Endothelial cell of umbilical vein (primary cell): ENCODE results near the gene FAM98A. TPM values are rescaled to one million over a fixed set of nuclear protein-coding genes. Genes with fewer than 3 reads are reported as not detected.

Source experiments
- BruUV-seq: library from RNA; stranded (reverse); fragments of 400-500 nt; replicated peaks from 2 replicates; lab custom pipeline; 2021; lab: Mats Ljungman, UMichigan
- CTCF ChIA-PET: fragments of 300-600, 350-600 bp; sonication (Branson Sonifier 250); formaldehyde crosslinking; loops from one replicate; lab custom pipeline; 2021; ENCODE audit warnings: antibody characterized with exemption, inconsistent platforms; lab: Charles Lee
- POLR2A ChIA-PET: fragments of 300-600, 350-600 bp; sonication (Branson Sonifier 250); formaldehyde crosslinking; loops from one replicate; lab custom pipeline; 2021; ENCODE audit warnings: antibody characterized with exemption, inconsistent platforms; lab: Charles Lee
- DNase-seq: peaks from one replicate; pipeline ENCODE4 v3.0.0-alpha.2; 2011; ENCODE audit warnings: low read depth, low spot score
- FAIRE-seq: peaks from 2 replicates; lab custom pipeline; 2011; peaks lifted over from hg19 to GRCh38; lab: Jason Lieb, UNC
- H2AFZ ChIP-seq: 2 replicates; pipeline ENCODE4 v1.6.0; 2012; ENCODE audit warnings: low read depth, low read length, control low read depth, inconsistent platforms
- H3K27ac ChIP-seq: 2 replicates; pipeline ENCODE4 v1.5.1; 2011; ENCODE audit warnings: low read depth, mild to moderate bottlenecking, control low read depth, low read length, moderate library complexity; ENCODE audit not compliant: insufficient read depth
- H3K27me3 ChIP-seq, 2 experiments: 2 replicates each; pipeline versions ENCODE4 v1.6.0 to v1.6.1; 2011; ENCODE audit warnings: low read length in 2 of 2, mixed read lengths in 1 of 2; ENCODE audit not compliant: control insufficient read depth in 2 of 2, insufficient read depth in 2 of 2
- H3K36me3 ChIP-seq, 2 experiments: 2 replicates in 1 of 2; 3 replicates in 1 of 2; pipeline ENCODE4 v1.5.1; 2011; ENCODE audit warnings: low read length in 2 of 2, mild to moderate bottlenecking in 1 of 2, moderate library complexity in 1 of 2; ENCODE audit not compliant: control insufficient read depth in 2 of 2, insufficient read depth in 2 of 2; ENCODE audit errors: extremely low read depth in 1 of 2
- H3K4me1 ChIP-seq: 3 replicates; pipeline ENCODE4 v1.5.1; 2011; ENCODE audit warnings: mild to moderate bottlenecking, low read length; ENCODE audit not compliant: control insufficient read depth, insufficient read depth; ENCODE audit errors: extremely low read depth
- H3K4me2 ChIP-seq: 2 replicates; pipeline ENCODE4 v1.6.1; 2011; ENCODE audit warnings: low read length, control low read depth, mixed read lengths; ENCODE audit not compliant: insufficient read depth
- H3K4me3 ChIP-seq, 3 experiments: fragments of 200-600 bp in 1 of 3; sonication (generic), shearing (Covaris generic) in 1 of 3; replicated peaks in 1 of 3; 2 replicates each; pipeline ENCODE4 v1.5.1; 2011 to 2016; ENCODE audit warnings: control low read depth in 3 of 3, low read length in 3 of 3, mild to moderate bottlenecking in 2 of 3, inconsistent platforms in 1 of 3, low read depth in 1 of 3, moderate library complexity in 1 of 3; ENCODE audit not compliant: insufficient read depth in 1 of 3
- H3K79me2 ChIP-seq: 2 replicates; pipeline ENCODE4 v1.6.0; 2012; ENCODE audit warnings: low read length, inconsistent platforms; ENCODE audit not compliant: control insufficient read depth, insufficient read depth
- H3K9ac ChIP-seq: replicated peaks from 2 replicates; pipeline ENCODE3; 2011; ENCODE audit warnings: low read length, control low read depth; ENCODE audit not compliant: insufficient read depth; ENCODE audit errors: extremely low read depth
- H3K9me1 ChIP-seq: replicated peaks from 3 replicates; pipeline ENCODE4 v1.6.0; 2011; ENCODE audit warnings: mild to moderate bottlenecking, low read length; ENCODE audit not compliant: control insufficient read depth, insufficient read depth; ENCODE audit errors: extremely low read depth
- H3K9me3 ChIP-seq: replicated peaks from 2 replicates; pipeline ENCODE4 v1.5.1; 2012; ENCODE audit warnings: low read length, inconsistent platforms; ENCODE audit not compliant: control insufficient read depth, insufficient read depth
- H4K20me1 ChIP-seq: replicated peaks from 2 replicates; pipeline ENCODE3; 2011; ENCODE audit warnings: mild to moderate bottlenecking, low read length; ENCODE audit not compliant: control insufficient read depth, insufficient read depth; ENCODE audit errors: extremely low read depth
- EZH2 ChIP-seq: IDR thresholded peaks from 2 replicates; pipeline ENCODE4 v1.6.1; 2012; ENCODE audit warnings: borderline replicate concordance, low read depth, mild to moderate bottlenecking, moderate library complexity, low read length, inconsistent platforms; ENCODE audit not compliant: severe bottlenecking
- FOS ChIP-seq: IDR thresholded peaks from 2 replicates; pipeline ENCODE4 v1.6.1; 2011; ENCODE audit warnings: mild to moderate bottlenecking, low read length, moderate library complexity, borderline replicate concordance; ENCODE audit not compliant: insufficient read depth
- GATA2 ChIP-seq: IDR thresholded peaks from 2 replicates; pipeline ENCODE4 v1.7.0; 2011; ENCODE audit warnings: low read depth, mild to moderate bottlenecking, moderate library complexity, mixed read lengths, low read length; ENCODE audit not compliant: insufficient read length, insufficient read depth
- JUN ChIP-seq: IDR thresholded peaks from 2 replicates; pipeline ENCODE4 v1.6.1; 2011; ENCODE audit warnings: borderline replicate concordance, low read depth; ENCODE audit not compliant: insufficient read length, insufficient read depth
- MAX ChIP-seq: IDR thresholded peaks from 2 replicates; pipeline ENCODE4 v1.6.1; 2011; ENCODE audit not compliant: insufficient read depth, insufficient read length
- MYC ChIP-seq: IDR thresholded peaks from one replicate; pipeline ENCODE4 v1.6.1; 2011; ENCODE audit warnings: mild to moderate bottlenecking, low read depth, low read length
- POLR2A ChIP-seq: IDR thresholded peaks from 2 replicates; pipeline ENCODE4 v1.6.1; 2012; ENCODE audit warnings: low read depth, mild to moderate bottlenecking, control low read depth, low read length
- POLR2AphosphoS5 ChIP-seq: IDR thresholded peaks from 2 replicates; pipeline ENCODE4 v1.6.1; 2012; ENCODE audit warnings: low read depth, mild to moderate bottlenecking, control low read depth, low read length, moderate library complexity; ENCODE audit not compliant: insufficient read depth
- dilution Hi-C: fragments of 300-500 bp; cut with MboI; formaldehyde crosslinking; loops from one replicate; pipeline ENCODE4 v1.15.0; 2019; ENCODE audit warnings: low sequenced_read_pairs; ENCODE audit not compliant: extremely low pct_ligation_motif_present
- intact Hi-C: fragments of 100-400 bp; cut with micrococcal nuclease; formaldehyde crosslinking; loops from one replicate; pipeline ENCODE4 v1.10.0; 2022
- polyA plus RNA-seq, 4 experiments: library from polyadenylated mRNA; depleted of rRNA in 3 of 4; stranded (reverse) in 3 of 4; unstranded in 1 of 4; fragments of >200 nt; gene quantifications; 2 replicates each; pipeline versions ENCODE4 v1.2.1 to v1.2.3, GENCODE V29; 2011 to 2012; ENCODE audit warnings: missing spikeins in 1 of 4
- total RNA-seq: library from RNA; stranded (reverse); gene quantifications from 2 replicates; pipeline ENCODE4 v1.2.3, GENCODE V29; 2021
- TF ChIP-seq, protein P1 (sequence below), 2 donors: IDR thresholded peaks; 1 replicate in 1 of 2; 2 replicates in 1 of 2; pipeline ENCODE4 v1.5.1; 2011; ENCODE audit warnings: low read length in 2 of 2, mild to moderate bottlenecking in 2 of 2, moderate library complexity in 2 of 2, control low read depth in 1 of 2, inconsistent platforms in 1 of 2, low read depth in 1 of 2; ENCODE audit not compliant: insufficient read depth in 1 of 2; ENCODE audit errors: extremely low read depth in 1 of 2

Gene FAM98A
- total and polyA plus RNA-seq, 2 donors (not counting 3 experiments of a cell fraction or from before 2014, with no cell fraction given) = 52.8 to 97.1 TPM

DNA sequence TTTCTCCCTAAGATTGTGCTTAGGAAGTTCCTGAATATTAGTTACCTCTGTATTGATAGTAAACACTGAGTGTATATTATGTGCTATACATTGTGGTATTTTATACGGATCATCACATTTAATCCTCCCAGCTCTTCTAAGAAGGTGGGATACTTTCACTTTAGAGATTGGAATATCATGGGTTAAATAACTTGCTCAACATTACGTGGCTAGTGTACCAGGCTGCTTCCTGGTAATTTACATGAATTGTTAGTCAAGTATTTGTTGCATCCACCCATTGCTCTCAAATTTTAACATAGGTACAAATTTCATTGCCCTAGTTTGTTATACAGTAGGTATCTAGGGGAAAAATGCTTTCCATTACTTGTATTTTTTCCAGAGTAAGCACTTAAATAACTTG, 21.4 kb downstream of the FAM98A start:
- no peak overlapping the region for H3K9ac ChIP-seq
- no peak overlapping the region for H2AFZ ChIP-seq
- ChIA-PET CTCF (interaction anchor here (0.9 to 1.6 kb wide), 6 partner anchors 22 to 182 kb away, joined by 3 to 7 read pairs (median 4); partner anchors contain the start of gene RASGRP3), POLR2A (interaction anchor here (1.0 kb wide), 1 partner anchor 22 kb away, joined by 5 read pairs; no protein-coding TSS in a partner anchor)
- H3K9me1 ChIP-seq = no peaks in the 10 kb centered on the region
- H3K27me3 ChIP-seq = no peaks in the 10 kb centered on the region
- H3K79me2 ChIP-seq = no peaks in the 10 kb centered on the region
- intact Hi-C loops = no loop called here
- no peak for FAIRE-seq
- H4K20me1 ChIP-seq = no peaks in the 10 kb centered on the region
- H3K4me3 ChIP-seq = no peak overlapping the region
- H3K4me1 ChIP-seq = no peaks in the 10 kb centered on the region
- no peak overlapping the region for H3K4me2 ChIP-seq
- BruUV-seq = no TSS peak
- H3K9me3 ChIP-seq = no peaks in the 10 kb centered on the region
- dilution Hi-C loops = no loop called here
- no peak overlapping the region for H3K27ac ChIP-seq
- no peak for DNase-seq
- TF ChIP-seq MYC (no peak), POLR2A (no peak), JUN (no peak), GATA2 (no peak)
- no peaks in the 10 kb centered on the region for H3K36me3 ChIP-seq

- Histone ChIP-seq H3K27me3 (no peaks in the 10 kb centered on the region), H4K20me1 (no peaks in the 10 kb centered on the region), H3K27ac (no peak overlapping the region), H3K36me3 (no peaks in the 10 kb centered on the region), H3K9ac (no peak overlapping the region), H3K9me3 (no peaks in the 10 kb centered on the region), H3K4me1 (no peaks in the 10 kb centered on the region), H3K4me2 (no peak overlapping the region), H3K4me3 (no peak overlapping the region), H3K79me2 (no peaks in the 10 kb centered on the region), H2AFZ (no peak overlapping the region), H3K9me1 (no peaks in the 10 kb centered on the region)
- FAIRE-seq (no peak), DNase-seq (no peak)
- TF ChIP-seq POLR2AphosphoS5 (no peak), EZH2 (no peak), GATA2 (no peak), FOS (no peak), JUN (no peak), MYC (no peak), POLR2A (no peak), MAX (no peak)
- TF ChIP-seq, protein P1, sequence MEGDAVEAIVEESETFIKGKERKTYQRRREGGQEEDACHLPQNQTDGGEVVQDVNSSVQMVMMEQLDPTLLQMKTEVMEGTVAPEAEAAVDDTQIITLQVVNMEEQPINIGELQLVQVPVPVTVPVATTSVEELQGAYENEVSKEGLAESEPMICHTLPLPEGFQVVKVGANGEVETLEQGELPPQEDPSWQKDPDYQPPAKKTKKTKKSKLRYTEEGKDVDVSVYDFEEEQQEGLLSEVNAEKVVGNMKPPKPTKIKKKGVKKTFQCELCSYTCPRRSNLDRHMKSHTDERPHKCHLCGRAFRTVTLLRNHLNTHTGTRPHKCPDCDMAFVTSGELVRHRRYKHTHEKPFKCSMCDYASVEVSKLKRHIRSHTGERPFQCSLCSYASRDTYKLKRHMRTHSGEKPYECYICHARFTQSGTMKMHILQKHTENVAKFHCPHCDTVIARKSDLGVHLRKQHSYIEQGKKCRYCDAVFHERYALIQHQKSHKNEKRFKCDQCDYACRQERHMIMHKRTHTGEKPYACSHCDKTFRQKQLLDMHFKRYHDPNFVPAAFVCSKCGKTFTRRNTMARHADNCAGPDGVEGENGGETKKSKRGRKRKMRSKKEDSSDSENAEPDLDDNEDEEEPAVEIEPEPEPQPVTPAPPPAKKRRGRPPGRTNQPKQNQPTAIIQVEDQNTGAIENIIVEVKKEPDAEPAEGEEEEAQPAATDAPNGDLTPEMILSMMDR (IDR thresholded peaks at IDR 0.05; ENCODE audit: extremely low read depth in 1 of 2, insufficient read depth in 1 of 2, low read depth in 1 of 2, low read length in 2 of 2) = no peak
- no TSS peak for BruUV-seq
- ChIA-PET CTCF (interaction anchor here (0.6 to 1.6 kb wide), 7 partner anchors 13 to 181 kb away, joined by 3 to 7 read pairs (median 3); partner anchors contain the start of gene RASGRP3), POLR2A (interaction anchor here (1.0 kb wide), 1 partner anchor 22 kb away, joined by 5 read pairs; no protein-coding TSS in a partner anchor)
- intact Hi-C loops (no loop called here), dilution Hi-C loops (no loop called here)
Observed at GRCh38 chr2:33577084-33577483, 22.0 kb downstream of the FAM98A start.
